GM12878 (cell line): ENCODE measurements around the gene MAN1A1. TPM values are rescaled to one million over a fixed set of nuclear protein-coding genes. Genes with fewer than 3 reads are reported as not detected.

Experiments used
- ATAC-seq: fragments of 200-7000 bp; cut with Tn5 transposase; 3 replicates; pipeline ENCODE4 v1.9.1; 2020; ENCODE audit warnings: mild to moderate bottlenecking, moderate library complexity
- BruUV-seq: library from RNA; stranded (reverse); fragments of 400-500 nt; replicated peaks from 2 replicates; lab custom pipeline; 2021; lab: Mats Ljungman, UMichigan
- CTCF ChIA-PET: fragments of 300-600 bp; sonication (Branson Sonifier 250); formaldehyde crosslinking; extraction: SDS; loops from one replicate; lab custom pipeline; 2021; ENCODE audit warnings: inconsistent platforms; lab: Yijun Ruan, JAX
- POLR2A ChIA-PET: fragments of 350-600 bp; formaldehyde crosslinking; extraction: SDS; loops from one replicate; lab custom pipeline; 2021; ENCODE audit warnings: inconsistent platforms; lab: Charles Lee
- RAD21 ChIA-PET: fragments of 300-600 bp; sonication (Branson Sonifier 250); formaldehyde crosslinking; loops from one replicate; lab custom pipeline; 2023; ENCODE audit warnings: antibody characterized with exemption; ENCODE audit not compliant: unreplicated experiment; lab: Charles Lee
- SMC1A ChIA-PET: fragments of 300-600 bp; sonication (Branson Sonifier 250); formaldehyde crosslinking; loops from one replicate; lab custom pipeline; 2023; ENCODE audit not compliant: unreplicated experiment, uncharacterized antibody; lab: Charles Lee
- DNase-seq: peaks from one replicate; pipeline ENCODE4 v3.0.0-alpha.2; 2011; ENCODE audit warnings: low read depth, low spot score
- FAIRE-seq: peaks from 3 replicates; lab custom pipeline; 2011; peaks lifted over from hg19 to GRCh38; lab: Jason Lieb, UNC
- H2AFZ ChIP-seq: 2 replicates; pipeline ENCODE4 v1.6.0; 2011; ENCODE audit warnings: low read depth, low read length, control low read depth; ENCODE audit not compliant: control insufficient read depth
- H3K27ac ChIP-seq: 2 replicates; pipeline ENCODE4 v1.5.1; 2011; ENCODE audit warnings: control low read depth; ENCODE audit not compliant: control insufficient read depth, insufficient read depth
- H3K27me3 ChIP-seq, 2 experiments: replicated peaks in 1 of 2; 2 replicates each; pipeline versions ENCODE4 v1.6.0 to v1.6.1; 2011; ENCODE audit warnings: low read length in 1 of 2; ENCODE audit not compliant: control insufficient read depth in 2 of 2, insufficient read depth in 2 of 2
- H3K36me3 ChIP-seq, 2 experiments: 2 replicates each; pipeline ENCODE4 v1.5.1; 2011; ENCODE audit warnings: low read length in 1 of 2; ENCODE audit not compliant: control insufficient read depth in 2 of 2, insufficient read depth in 2 of 2
- H3K4me1 ChIP-seq: 2 replicates; pipeline ENCODE4 v1.6.1; 2011; ENCODE audit warnings: mild to moderate bottlenecking, low read length, moderate library complexity, mixed read lengths; ENCODE audit not compliant: control insufficient read depth, insufficient read depth
- H3K4me2 ChIP-seq: 2 replicates; pipeline ENCODE4 v1.6.0; 2011; ENCODE audit warnings: control low read depth; ENCODE audit not compliant: control insufficient read depth, insufficient read depth
- H3K4me3 ChIP-seq: fragments of 200-600 bp; sonication (generic); 2 replicates; pipeline ENCODE4 v1.5.1; 2016
- H3K79me2 ChIP-seq: 2 replicates; pipeline ENCODE4 v1.6.0; 2011; ENCODE audit warnings: low read length; ENCODE audit not compliant: control insufficient read depth, insufficient read depth
- H3K9ac ChIP-seq: 2 replicates; pipeline ENCODE4 v1.8.0; 2011; ENCODE audit warnings: low read length, control low read depth, mixed read lengths; ENCODE audit not compliant: control insufficient read depth, insufficient read depth
- H3K9me3 ChIP-seq: replicated peaks from 3 replicates; pipeline ENCODE4 v1.5.1; 2011; ENCODE audit warnings: mild to moderate bottlenecking, low read length; ENCODE audit not compliant: control insufficient read depth, insufficient read depth
- H4K20me1 ChIP-seq: 2 replicates; pipeline ENCODE4 v1.6.0; 2011; ENCODE audit not compliant: control insufficient read depth, insufficient read depth
- HSF1 ChIP-seq: fragments of 150-350 bp; IDR thresholded peaks from 2 replicates; pipeline ENCODE4 v1.6.1; 2014; ENCODE audit warnings: mild to moderate bottlenecking, low read depth, low read length
- MTA3 ChIP-seq: IDR thresholded peaks from 2 replicates; pipeline ENCODE4 v1.6.1; 2012; ENCODE audit warnings: low read length, inconsistent platforms, borderline replicate concordance
- POU2F2 ChIP-seq: IDR thresholded peaks from 3 replicates; pipeline ENCODE4 v1.6.1; 2011; ENCODE audit warnings: low read depth, mild to moderate bottlenecking, low read length, borderline replicate concordance
- RBBP5 ChIP-seq: fragments of 200-600 bp; sonication (generic); conservative IDR thresholded peaks from 2 replicates; pipeline ENCODE4 v1.6.1; 2016
- TCF12 ChIP-seq: IDR thresholded peaks from 2 replicates; pipeline ENCODE4 v1.6.1; 2011; ENCODE audit warnings: low read depth, mild to moderate bottlenecking, low read length
- TCF3 ChIP-seq: IDR thresholded peaks from 2 replicates; pipeline ENCODE4 v1.6.1; 2012; ENCODE audit warnings: low read depth, mild to moderate bottlenecking, low read length, borderline replicate concordance; ENCODE audit not compliant: insufficient read depth
- USF2 ChIP-seq: IDR thresholded peaks from 2 replicates; pipeline ENCODE4 v1.6.1; 2011; ENCODE audit warnings: low read depth, low read length, improper control_type of control experiment, borderline replicate concordance
- ZSCAN29 ChIP-seq: fragments of 450-650 bp; IDR thresholded peaks from 2 replicates; pipeline ENCODE4 v1.6.1; 2017; ENCODE audit warnings: mild to moderate bottlenecking, moderate library complexity
- WGBS: methylation state at CpG from one replicate; pipeline ENCODE4 v1.1.6; 2016; ENCODE audit warnings: low lambda C conversion rate; ENCODE audit not compliant: insufficient replicate concordance, insufficient coverage; ENCODE audit errors: missing lambda C conversion rate; 5-methylcytosine and 5-hydroxymethylcytosine counted together
- in situ Hi-C: fragments of 300-500 bp; cut with MboI; formaldehyde crosslinking; loops from 9 replicates; pipeline ENCODE4 v1.14.3; 2018; ENCODE audit warnings: mixed read lengths
- intact Hi-C: fragments of 100-400 bp; cut with micrococcal nuclease; formaldehyde crosslinking; loops from one replicate; pipeline ENCODE4 v1.14.2; 2022; ENCODE audit not compliant: unreplicated experiment
- polyA plus RNA-seq, 11 experiments: library from polyadenylated mRNA; depleted of rRNA in 4 of 11; unstranded in 6 of 11; stranded (reverse) in 5 of 11; fragments of >200 nt; fragmentation: Nextera tagmentation in 4 of 11; fragmentation: Illumina TruSeq in 1 of 11; extraction: Ambion mirVana in 4 of 11; extraction: Trizol in 1 of 11; gene quantifications; 1 replicate in 1 of 11; 2 replicates in 10 of 11; pipeline versions ENCODE4 v1.2.1 to v1.2.3, GENCODE V29; 2011 to 2016; ENCODE audit warnings: inconsistent platforms in 2 of 11, missing spikeins in 2 of 11, low read depth in 1 of 11
- total RNA-seq, 4 experiments: library from RNA; depleted of rRNA in 3 of 4; stranded (reverse); fragments of >200 nt in 3 of 4; fragmentation: Illumina TruSeq in 1 of 4; extraction: Trizol in 1 of 4; gene quantifications; 2 replicates each; pipeline versions ENCODE4 v1.2.1 to v1.2.3, GENCODE V29; 2013 to 2021

MAN1A1 gene
- total and polyA plus RNA-seq, 10 of the 15 experiments (the other 5 are each of a cell fraction or from before 2014, with no cell fraction given) = 5.4 to 28.1 (median 19.5) TPM

GRCh38 chr6:119278625-119279024 lies 70.9 kb downstream of the MAN1A1 start:
- BruUV-seq = no TSS peak
- Histone ChIP-seq H3K27me3 (no peaks in the 10 kb centered on the region), H3K4me1 (no peaks in the 10 kb centered on the region), H4K20me1 (no peaks in the 10 kb centered on the region), H3K79me2 (no peaks in the 10 kb centered on the region), H3K9ac (no peak overlapping the region), H3K4me3 (no peak overlapping the region), H3K9me3 (no peaks in the 10 kb centered on the region), H2AFZ (no peak overlapping the region), H3K4me2 (no peak overlapping the region), H3K36me3 (no peaks in the 10 kb centered on the region), H3K27ac (no peak overlapping the region)
- SMC1A ChIA-PET = no interaction called here
- RAD21 ChIA-PET = interaction anchor here (1.0 kb wide), 1 partner anchor 59 kb away, joined by 3 read pairs; no protein-coding TSS in a partner anchor
- 86% methylated on average over 2 of the region's 2 CpGs for WGBS
- TF ChIP-seq MTA3 (no peak), TCF3 (no peak), ZSCAN29 (no peak), POU2F2 (no peak), USF2 (no peak), TCF12 (no peak), HSF1 (no peak), RBBP5 (no peak)
- ATAC-seq (no peak), DNase-seq (no peak), FAIRE-seq (no peak)
- intact Hi-C loops = no loop called here
- CTCF ChIA-PET = interaction anchor here (1.8 kb wide), 1 partner anchor 56 kb away, joined by 5 read pairs; no protein-coding TSS in a partner anchor
- POLR2A ChIA-PET = interaction anchor here (1.0 kb wide), 1 partner anchor 37 kb away, joined by 3 read pairs; no protein-coding TSS in a partner anchor
- in situ Hi-C loops = no loop called here
